Small intestine (tissue), 7 donors: ENCODE results near the gene VWA8. TPM values are rescaled to one million over a fixed set of nuclear protein-coding genes. Genes with fewer than 3 reads are reported as not detected.
"Not testable (repeated sequence)": the region's sequence is repeated elsewhere in the genome, so short reads cannot be mapped to it uniquely, and the experiment has no call there.

ENCODE experiments used
- DNase-seq, 2 donors: peaks; one replicate each; pipeline versions ENCODE4 v3.0.0 to v3.0.0-alpha.2; 2013
- FAIRE-seq: peaks from 2 replicates; lab custom pipeline; 2012; peaks lifted over from hg19 to GRCh38; lab: Jason Lieb, UNC
- H3K27ac ChIP-seq, 3 donors: one replicate each; pipeline ENCODE4 v1.5.1; 2013; ENCODE audit warnings: low read length in 2 of 3, mild to moderate bottlenecking in 2 of 3, control low read depth in 1 of 3, inconsistent platforms in 1 of 3, low read depth in 1 of 3, moderate library complexity in 1 of 3
- H3K27me3 ChIP-seq, 3 donors: one replicate each; pipeline ENCODE4 v1.6.1; 2013; ENCODE audit warnings: low read length in 3 of 3, inconsistent platforms in 1 of 3; ENCODE audit not compliant: control insufficient read depth in 3 of 3, insufficient read depth in 3 of 3
- H3K36me3 ChIP-seq, 3 donors: one replicate each; pipeline ENCODE4 v1.6.1; 2013; ENCODE audit warnings: low read length in 3 of 3, inconsistent platforms in 1 of 3, low read depth in 1 of 3, mild to moderate bottlenecking in 1 of 3, moderate library complexity in 1 of 3; ENCODE audit not compliant: control insufficient read depth in 3 of 3, insufficient read depth in 2 of 3
- H3K4me1 ChIP-seq, 3 donors: one replicate each; pipeline ENCODE4 v1.6.1; 2013; ENCODE audit warnings: low read length in 2 of 3, inconsistent platforms in 1 of 3, low read depth in 1 of 3, mild to moderate bottlenecking in 1 of 3, moderate library complexity in 1 of 3; ENCODE audit not compliant: control insufficient read depth in 3 of 3, insufficient read depth in 2 of 3
- H3K4me3 ChIP-seq, 3 donors: one replicate each; pipeline ENCODE4 v1.5.1; 2013; ENCODE audit warnings: low read length in 3 of 3, control low read depth in 1 of 3, inconsistent platforms in 1 of 3, low read depth in 1 of 3, mild to moderate bottlenecking in 1 of 3, moderate library complexity in 1 of 3
- H3K9me3 ChIP-seq, 2 donors: one replicate each; pipeline ENCODE4 v1.6.1; 2013; ENCODE audit warnings: low read depth in 1 of 2, low read length in 1 of 2; ENCODE audit not compliant: control insufficient read depth in 2 of 2, insufficient read depth in 1 of 2
- WGBS, 3 donors: extraction: QIAGEN DNeasy Blood & Tissue Kit; methylation state at CpG; one replicate each; pipeline ENCODE4 v1.1.7; 2013; 5-methylcytosine and 5-hydroxymethylcytosine counted together
- polyA plus RNA-seq, 4 donors: library from polyadenylated mRNA; stranded (reverse) in 3 of 4; unstranded in 1 of 4; fragments of 200-250 nt in 3 of 4; fragments of 120-200 nt in 1 of 4; gene quantifications; one replicate each; pipeline versions ENCODE4 v1.2.1 to v1.2.3, GENCODE V29; 2013
- donor health status: healthy with polysubstance abuse.
- donor health status: control.
- donor health status: control.
- donor health status: Bipolar disorder and iron deficiency.
- donor health status: healthy.

VWA8 gene
- polyA plus RNA-seq, 4 donors = 3.8 to 11.5 (median 6.0) TPM

- H3K27me3 ChIP-seq, FAIRE-seq, H3K9me3 ChIP-seq, H3K4me3 ChIP-seq, H3K4me1 ChIP-seq, DNase-seq, H3K27ac ChIP-seq: not testable (repeated sequence)
- WGBS, 3 donors = 93 to 98% (median 98%) methylated on average over 26 to 33 of the region's 33 CpGs
- H3K36me3 ChIP-seq = peaks cover 0 to 14% (median 9%) of the 10 kb centered on the region in 3 donors
Observed at GRCh38 chr13:41571817-41572340, 389.0 kb downstream of the VWA8 start.

- DNase-seq (no peak), FAIRE-seq (no peak)
- WGBS, 3 donors = 74 to 94% (median 92%) methylated on average over 3 of the region's 3 CpGs
- Histone ChIP-seq H3K9me3 (no peaks in the 10 kb centered on the region), H3K36me3 (peaks cover 0 to 16% (median 9%) of the 10 kb centered on the region in 3 donors), H3K4me1 (no peaks in the 10 kb centered on the region), H3K27me3 (no peaks in the 10 kb centered on the region), H3K27ac (no peak overlapping the region), H3K4me3 (no peak overlapping the region)
Observed at GRCh38 chr13:41568972-41569351, 391.9 kb downstream of the VWA8 start.

DNA sequence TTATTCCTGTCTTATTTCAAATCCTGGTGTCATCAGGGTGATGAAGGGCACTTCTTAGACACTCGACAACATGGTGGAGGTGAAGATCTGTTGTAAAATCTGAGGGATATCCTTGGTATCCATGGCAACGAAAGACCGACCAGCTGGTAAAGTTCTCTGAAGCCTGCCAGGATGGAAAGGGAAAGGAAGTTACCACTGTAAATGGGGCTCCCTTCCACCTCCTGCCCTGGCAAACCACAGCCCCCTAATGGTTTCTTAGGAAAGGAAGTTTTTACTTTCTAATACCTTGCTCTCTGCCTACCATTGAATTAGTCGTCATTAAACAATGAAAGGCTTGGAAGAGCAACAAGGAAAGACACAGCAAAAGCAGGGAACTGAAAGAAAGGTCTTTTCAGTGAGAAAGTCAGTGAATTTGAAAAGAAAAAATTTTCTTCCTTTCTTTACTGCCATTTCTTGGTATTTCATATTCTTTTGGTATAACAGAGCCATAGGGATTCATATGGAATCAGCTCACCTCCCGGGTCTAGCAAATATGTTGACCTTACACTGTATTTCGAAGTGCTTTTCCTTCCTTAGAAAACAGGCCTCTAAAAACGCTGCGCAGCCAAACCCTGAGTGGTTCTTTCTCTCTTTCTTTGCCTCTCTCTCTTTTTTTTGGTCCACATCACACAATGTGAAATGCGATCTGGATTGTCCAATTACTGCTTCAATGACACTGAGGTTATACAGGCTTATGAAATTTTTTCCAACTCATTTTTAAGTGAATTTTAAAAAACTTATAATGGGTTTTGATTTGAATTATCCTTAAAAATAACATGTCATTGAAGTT, 392.6 kb downstream of the VWA8 start:
- FAIRE-seq = no peak
- no peak overlapping the region for H3K27ac ChIP-seq

GRCh38 chr13:41567363-41567762, 393.5 kb downstream of the VWA8 start:
- Histone ChIP-seq H3K4me3 (no peak overlapping the region), H3K27ac (no peak overlapping the region), H3K4me1 (peaks cover 0 to 4% (median 0%) of the 10 kb centered on the region in 3 donors), H3K36me3 (peaks cover 0 to 9% (median 6%) of the 10 kb centered on the region in 3 donors), H3K9me3 (no peaks in the 10 kb centered on the region), H3K27me3 (no peaks in the 10 kb centered on the region)
- no peak for FAIRE-seq
- DNase-seq = no peak
- whole genome bisulfite sequencing, 3 donors = 86 to 98% (median 92%) methylated on average over 2 of the region's 2 CpGs

More for the DNA sequence above, 392.6 kb downstream of the VWA8 start:
- DNase-seq = no peak
- H3K27me3 ChIP-seq = no peaks in the 10 kb centered on the region
- H3K9me3 ChIP-seq = no peaks in the 10 kb centered on the region
- H3K4me3 ChIP-seq = no peak overlapping the region
- WGBS, 3 donors = 88 to 93% (median 88%) methylated on average over 9 of the region's 9 CpGs
- H3K4me1 ChIP-seq = peaks cover 0 to 4% (median 0%) of the 10 kb centered on the region in 3 donors
- H3K36me3 ChIP-seq = peaks cover 0 to 12% (median 9%) of the 10 kb centered on the region in 3 donors

DNA sequence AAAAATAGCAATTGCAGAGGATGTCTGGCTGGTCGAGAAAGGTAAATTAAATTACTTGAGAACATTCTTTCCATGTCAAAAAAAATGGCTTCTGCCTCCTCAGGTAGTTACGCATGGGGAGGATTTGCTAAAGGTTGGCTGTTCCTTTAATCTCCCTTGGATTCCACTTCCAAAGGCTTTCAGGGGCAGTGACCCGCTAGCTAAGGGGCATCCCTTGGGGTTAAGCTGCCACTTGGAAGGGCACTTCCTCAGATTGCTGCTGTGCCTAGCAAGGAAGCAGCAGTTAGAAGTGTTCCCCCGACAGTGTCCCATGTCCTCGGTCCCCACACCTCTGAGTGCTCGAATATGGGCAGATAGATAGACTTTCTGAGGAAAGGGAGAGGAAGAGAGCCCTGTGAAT, 395.1 kb downstream of the VWA8 start:
- Histone ChIP-seq H3K27ac (no peak overlapping the region), H3K36me3 (peaks cover 0 to 9% (median 6%) of the 10 kb centered on the region in 3 donors), H3K4me3 (no peak overlapping the region), H3K4me1 (peaks cover 0 to 4% (median 0%) of the 10 kb centered on the region in 3 donors), H3K27me3 (no peaks in the 10 kb centered on the region), H3K9me3 (no peaks in the 10 kb centered on the region)
- 91 to 97% (median 91%) methylated on average over 6 of the region's 6 CpGs for WGBS, 3 donors
- FAIRE-seq (no peak), DNase-seq (no peak)

GRCh38 chr13:41565216-41565615, 395.7 kb downstream of the VWA8 start:
- Histone ChIP-seq H3K27ac (no peak overlapping the region), H3K27me3 (no peaks in the 10 kb centered on the region), H3K4me1 (peaks cover 0 to 4% (median 0%) of the 10 kb centered on the region in 3 donors), H3K9me3 (no peaks in the 10 kb centered on the region), H3K36me3 (peaks cover 0 to 6% (median 6%) of the 10 kb centered on the region in 3 donors), H3K4me3 (no peak overlapping the region)
- 65 to 78% (median 78%) methylated on average over 3 of the region's 3 CpGs for WGBS, 3 donors
- no peak for FAIRE-seq
- no peak for DNase-seq

DNA sequence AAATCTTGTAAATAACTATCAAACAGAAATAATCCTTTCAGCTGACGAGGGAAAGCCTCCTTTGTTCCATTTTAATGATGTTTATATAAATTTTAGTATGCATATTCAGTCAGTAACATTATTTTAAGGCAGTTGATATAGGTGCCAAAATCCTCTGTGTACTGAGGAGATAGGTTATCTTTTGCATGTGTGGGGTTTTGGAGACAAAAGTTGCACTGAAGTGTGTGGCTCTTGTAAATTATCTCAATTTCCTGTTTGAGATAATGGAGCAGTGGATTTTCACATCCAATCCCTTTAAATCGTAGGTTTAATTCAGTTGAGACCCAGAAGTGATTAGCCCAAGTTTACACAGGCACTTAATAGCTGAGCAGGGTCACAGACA, 396.9 kb downstream of the VWA8 start:
- H3K27me3 ChIP-seq = no peaks in the 10 kb centered on the region
- no peak for FAIRE-seq
- peaks cover 0 to 6% (median 2%) of the 10 kb centered on the region in 3 donors for H3K36me3 ChIP-seq
- DNase-seq = no peak
- H3K4me1 ChIP-seq = peaks cover 0 to 4% (median 0%) of the 10 kb centered on the region in 3 donors
- 9 to 53% (median 28%) methylated on average over 2 of the region's 2 CpGs for WGBS, 3 donors
- no peak overlapping the region for H3K4me3 ChIP-seq
- no peaks in the 10 kb centered on the region for H3K9me3 ChIP-seq
- H3K27ac ChIP-seq = no peak overlapping the region

GRCh38 chr13:41563341-41563983, 397.4 kb downstream of the VWA8 start:
- 61 to 63% (median 62%) methylated on average over 7 of the region's 7 CpGs for WGBS, 3 donors
- no peaks in the 10 kb centered on the region for H3K9me3 ChIP-seq
- no peak overlapping the region for H3K4me3 ChIP-seq
- peaks cover 0 to 6% (median 2%) of the 10 kb centered on the region in 3 donors for H3K36me3 ChIP-seq
- DNase-seq (peak; percentile 13 to 17), FAIRE-seq (no peak)
- peaks cover 0 to 4% (median 0%) of the 10 kb centered on the region in 3 donors for H3K4me1 ChIP-seq
- no peaks in the 10 kb centered on the region for H3K27me3 ChIP-seq
- H3K27ac ChIP-seq = no peak overlapping the region
